CD4-positive, alpha-beta T cell (primary cell): Measurements from ENCODE around the gene ZSCAN4. TPM values are rescaled to one million over a fixed set of nuclear protein-coding genes. Genes with fewer than 3 reads are reported as not detected.

Experiments
- ATAC-seq: fragments of 200-7000 bp; cut with Tn5 transposase; one replicate; pipeline ENCODE4 v1.10.0; 2022; ENCODE audit warnings: mild to moderate bottlenecking; ENCODE audit not compliant: poor library complexity
- CTCF ChIA-PET: fragments of 350-600 bp; sonication (Branson Sonifier 250); formaldehyde crosslinking; loops from one replicate; lab custom pipeline; 2021; ENCODE audit warnings: antibody characterized with exemption, inconsistent platforms; lab: Charles Lee
- POLR2A ChIA-PET: fragments of 350-600 bp; sonication (Branson Sonifier 250); formaldehyde crosslinking; loops from one replicate; lab custom pipeline; 2021; ENCODE audit warnings: antibody characterized with exemption, inconsistent platforms; lab: Charles Lee
- DNase-seq, 14 experiments: peaks; one replicate each; pipeline ENCODE4 v3.0.0-alpha.2; 2013 to 2020; ENCODE audit warnings: mixed read lengths in 2 of 14
- H3K27ac ChIP-seq, 2 donors: one replicate each; pipeline versions ENCODE4 v1.5.1 to v1.7.0; 2013; ENCODE audit warnings: low read length in 2 of 2, low read depth in 1 of 2, mild to moderate bottlenecking in 1 of 2
- H3K27me3 ChIP-seq, 2 experiments: 1 replicate in 1 of 2; 2 replicates in 1 of 2; pipeline versions ENCODE4 v1.6.1 to v1.7.0; 2013; ENCODE audit warnings: low read length in 2 of 2, control low read depth in 1 of 2, mild to moderate bottlenecking in 1 of 2, moderate library complexity in 1 of 2; ENCODE audit not compliant: insufficient read depth in 2 of 2, control insufficient read depth in 1 of 2
- H3K36me3 ChIP-seq: one replicate; pipeline ENCODE4 v1.6.1; 2013; ENCODE audit warnings: low read length, control low read depth; ENCODE audit not compliant: insufficient read depth
- H3K4me1 ChIP-seq: one replicate; pipeline ENCODE4 v1.6.1; 2013; ENCODE audit warnings: low read length, control low read depth; ENCODE audit not compliant: insufficient read depth
- H3K4me3 ChIP-seq: one replicate; pipeline ENCODE4 v1.5.1; 2013; ENCODE audit warnings: mild to moderate bottlenecking, low read length, moderate library complexity
- H3K9me3 ChIP-seq, 2 experiments: 1 replicate in 1 of 2; 2 replicates in 1 of 2; pipeline versions ENCODE4 v1.6.1 to v1.7.0; 2013; ENCODE audit warnings: low read length in 2 of 2, mild to moderate bottlenecking in 2 of 2, control low read depth in 1 of 2, moderate library complexity in 1 of 2; ENCODE audit not compliant: control insufficient read depth in 1 of 2, insufficient read depth in 1 of 2
- H3K27ac Mint-ChIP-seq: one replicate; pipeline ENCODE4 v1.8.0; 2020; ENCODE audit warnings: mixed read lengths
- H3K27me3 Mint-ChIP-seq: one replicate; pipeline ENCODE4 v1.8.0; 2021; ENCODE audit warnings: mixed read lengths
- H3K36me3 Mint-ChIP-seq: one replicate; pipeline ENCODE4 v1.8.0; 2021; ENCODE audit warnings: low read depth, mixed read lengths
- H3K4me1 Mint-ChIP-seq: one replicate; pipeline ENCODE4 v1.8.0; 2021; ENCODE audit warnings: low read depth, mixed read lengths
- H3K4me3 Mint-ChIP-seq: one replicate; pipeline ENCODE4 v1.8.0; 2020; ENCODE audit warnings: mild to moderate bottlenecking, mixed read lengths
- H3K9me3 Mint-ChIP-seq: one replicate; pipeline ENCODE4 v1.8.0; 2020; ENCODE audit warnings: mixed read lengths
- intact Hi-C, 2 experiments: fragments of 100-400 bp; cut with DNase I in 1 of 2; cut with micrococcal nuclease in 1 of 2; formaldehyde crosslinking; loops; one replicate each; pipeline versions ENCODE4 v1.15.1 to v1.9.0; 2023 to 2025; cut with DNase I, micrococcal nuclease
- total RNA-seq, 174 experiments: library from RNA in 2 of 174; stranded (reverse) in 2 of 174; gene quantifications; one replicate each; pipeline ENCODE4 v1.2.3 and lab custom pipeline; 2021 to 2026
- TF ChIP-seq, protein P1 (sequence below): fragments of 200-600 bp; IDR thresholded peaks from one replicate; pipeline ENCODE4 v1.8.0; 2022; ENCODE audit warnings: antibody characterized with exemption, mild to moderate bottlenecking

Gene ZSCAN4
- total RNA-seq, 2 experiments from 2014 or later, result not detected

DNA sequence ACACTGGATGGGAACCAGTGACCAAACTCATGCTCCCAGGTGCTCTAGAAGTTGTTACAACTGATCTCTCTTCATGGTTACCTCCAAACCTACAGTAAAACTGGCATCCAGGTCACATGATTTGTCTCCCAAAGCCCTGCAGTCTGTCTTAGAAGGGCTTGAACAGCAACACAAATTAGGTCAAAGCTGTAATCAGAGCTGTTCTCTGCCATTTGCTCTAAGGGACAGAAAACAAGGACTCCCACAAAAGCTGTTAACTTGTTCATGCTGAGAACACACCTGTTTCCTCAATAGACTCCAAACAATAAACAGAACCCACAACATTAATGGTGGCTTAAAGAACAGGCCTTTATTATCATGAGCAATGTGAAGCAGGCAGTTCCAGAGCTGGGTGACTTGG lies 50.7 kb downstream of the ZSCAN4 start:
- H3K9me3 Mint-ChIP-seq, result peaks cover 31% of the 10 kb centered on the region
- Histone ChIP-seq H3K36me3 (peaks cover 41% of the 10 kb centered on the region), H3K4me1 (no peaks in the 10 kb centered on the region), H3K9me3 (peaks cover 48 to 77% of the 10 kb centered on the region in 2 experiments), H3K27ac (no peak overlapping the region), H3K4me3 (no peak overlapping the region), H3K27me3 (no peaks in the 10 kb centered on the region)
- ATAC-seq (no peak), DNase-seq (no peak)
- peaks cover 86% of the 10 kb centered on the region for H3K36me3 Mint-ChIP-seq
- no peak overlapping the region for H3K4me3 Mint-ChIP-seq
- TF ChIP-seq, protein P1, sequence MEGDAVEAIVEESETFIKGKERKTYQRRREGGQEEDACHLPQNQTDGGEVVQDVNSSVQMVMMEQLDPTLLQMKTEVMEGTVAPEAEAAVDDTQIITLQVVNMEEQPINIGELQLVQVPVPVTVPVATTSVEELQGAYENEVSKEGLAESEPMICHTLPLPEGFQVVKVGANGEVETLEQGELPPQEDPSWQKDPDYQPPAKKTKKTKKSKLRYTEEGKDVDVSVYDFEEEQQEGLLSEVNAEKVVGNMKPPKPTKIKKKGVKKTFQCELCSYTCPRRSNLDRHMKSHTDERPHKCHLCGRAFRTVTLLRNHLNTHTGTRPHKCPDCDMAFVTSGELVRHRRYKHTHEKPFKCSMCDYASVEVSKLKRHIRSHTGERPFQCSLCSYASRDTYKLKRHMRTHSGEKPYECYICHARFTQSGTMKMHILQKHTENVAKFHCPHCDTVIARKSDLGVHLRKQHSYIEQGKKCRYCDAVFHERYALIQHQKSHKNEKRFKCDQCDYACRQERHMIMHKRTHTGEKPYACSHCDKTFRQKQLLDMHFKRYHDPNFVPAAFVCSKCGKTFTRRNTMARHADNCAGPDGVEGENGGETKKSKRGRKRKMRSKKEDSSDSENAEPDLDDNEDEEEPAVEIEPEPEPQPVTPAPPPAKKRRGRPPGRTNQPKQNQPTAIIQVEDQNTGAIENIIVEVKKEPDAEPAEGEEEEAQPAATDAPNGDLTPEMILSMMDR, result no peak
- no peaks in the 10 kb centered on the region for H3K4me1 Mint-ChIP-seq
- no peak overlapping the region for H3K27ac Mint-ChIP-seq
- ChIA-PET POLR2A (no interaction called here), CTCF (no interaction called here)
- intact Hi-C loops, result no loop called here
- H3K27me3 Mint-ChIP-seq, result no peaks in the 10 kb centered on the region

DNA sequence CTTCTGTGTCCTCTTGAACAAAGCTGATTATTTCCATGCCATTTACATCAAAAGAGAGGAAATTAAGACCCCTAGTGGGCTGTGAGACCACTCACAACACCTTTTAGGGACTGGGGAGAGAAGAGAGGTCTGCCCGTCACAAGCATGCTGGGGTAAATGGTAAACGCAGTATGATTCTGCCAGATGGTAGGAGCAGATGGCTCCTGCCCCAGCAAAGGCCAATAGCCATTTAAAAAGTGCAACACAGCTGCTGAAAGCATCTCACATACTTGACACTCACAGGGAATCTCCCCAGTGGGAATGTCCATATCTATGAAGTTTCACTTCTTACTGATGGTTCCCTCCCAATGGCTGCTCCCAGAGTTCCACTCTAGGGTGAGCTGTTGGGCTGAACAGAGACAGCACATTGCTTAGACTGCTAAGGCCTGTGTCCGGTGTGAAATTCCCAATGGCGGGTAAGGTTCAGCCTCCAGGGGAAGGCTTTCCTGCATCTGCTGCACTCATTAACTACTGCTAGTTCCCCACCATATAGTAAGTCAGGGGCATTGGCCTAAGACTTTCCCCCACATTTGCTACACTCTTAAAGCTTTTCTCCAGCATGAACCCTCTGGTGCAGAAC lies 51.3 kb downstream of the ZSCAN4 start:
- Histone ChIP-seq H3K4me3 (no peak overlapping the region), H3K4me1 (no peaks in the 10 kb centered on the region), H3K27ac (no peak overlapping the region), H3K27me3 (no peaks in the 10 kb centered on the region), H3K36me3 (peaks cover 38% of the 10 kb centered on the region), H3K9me3 (peaks cover 52 to 72% of the 10 kb centered on the region in 2 experiments)
- Mint-ChIP-seq H3K4me3 (no peak overlapping the region), H3K4me1 (peaks cover 5% of the 10 kb centered on the region), H3K9me3 (peaks cover 28% of the 10 kb centered on the region), H3K27ac (no peak overlapping the region), H3K36me3 (peaks cover 86% of the 10 kb centered on the region), H3K27me3 (no peaks in the 10 kb centered on the region)
- intact Hi-C loops, result loop anchor here (10.0 kb wide), 2 partner anchors 105 to 285 kb away; partner anchors contain the start of genes ZNF134 (in 1 of the 2) and ZNF606 (in 1 of the 2)
- no peak for ATAC-seq
- CTCF ChIA-PET, result no interaction called here
- DNase-seq, result no peak
- POLR2A ChIA-PET, result interaction anchor here (0.5 kb wide), 1 partner anchor 42 kb away, joined by 4 read pairs; no protein-coding TSS in a partner anchor
- TF ChIP-seq, protein P1, result no peak

DNA sequence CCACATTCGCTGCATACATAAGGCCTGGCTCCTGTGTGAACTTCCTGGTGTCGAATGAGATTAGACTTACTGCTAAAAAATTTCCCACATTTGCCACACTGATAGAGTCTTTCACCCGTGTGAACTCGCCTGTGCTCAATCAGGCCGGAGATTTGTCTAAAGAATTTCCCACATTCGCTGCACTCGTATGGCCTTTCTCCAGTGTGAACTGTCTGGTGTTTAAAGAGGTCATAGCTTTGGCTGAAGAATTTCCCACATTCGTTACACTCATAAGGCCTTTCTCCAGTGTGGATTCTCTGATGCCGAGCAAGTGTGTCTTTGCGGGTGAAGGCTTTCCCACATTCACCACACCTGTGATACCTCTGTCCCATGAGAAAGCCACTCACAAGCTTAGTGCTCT lies 52.1 kb downstream of the ZSCAN4 start:
- no peak for DNase-seq
- ChIA-PET CTCF (no interaction called here), POLR2A (no interaction called here)
- TF ChIP-seq, protein P1, result no peak
- H3K4me3 ChIP-seq, result no peak overlapping the region
- Mint-ChIP-seq H3K36me3 (peaks cover 83% of the 10 kb centered on the region), H3K4me3 (no peak overlapping the region), H3K4me1 (peaks cover 6% of the 10 kb centered on the region), H3K9me3 (peaks cover 28% of the 10 kb centered on the region), H3K27me3 (no peaks in the 10 kb centered on the region), H3K27ac (no peak overlapping the region)
- intact Hi-C loops, result loop anchor here (10.0 kb wide), 2 partner anchors 106 to 284 kb away; partner anchors contain the start of genes ZNF134 (in 1 of the 2) and ZNF606 (in 1 of the 2)
- peaks cover 38% of the 10 kb centered on the region for H3K36me3 ChIP-seq
- no peaks in the 10 kb centered on the region for H3K4me1 ChIP-seq
- no peaks in the 10 kb centered on the region for H3K27me3 ChIP-seq
- ATAC-seq, result no peak
- H3K9me3 ChIP-seq, result peaks cover 57 to 67% of the 10 kb centered on the region in 2 experiments
- no peak overlapping the region for H3K27ac ChIP-seq

Other genes starting within 250 kb of the ZSCAN4 start
- gene ZNF749, start 233.6 kb upstream of the ZSCAN4 start, total RNA-seq, result 1 to 10 TPM; 5.7 to 6.2 TPM
- gene VN1R1, start 211.8 kb upstream of the ZSCAN4 start, total RNA-seq, result under 1 TPM; 0.11 to 0.16 TPM
- 1 to 10 TPM; 2.5 to 3.2 TPM for gene ZNF772, start 191.4 kb upstream of the ZSCAN4 start, total RNA-seq
- gene ZNF419, start 181.2 kb upstream of the ZSCAN4 start, total RNA-seq, result 1 to 10 TPM; 8.3 to 9.2 TPM
- 10 to 100 TPM; 20.3 to 22.3 TPM for gene ZNF773, start 169.0 kb upstream of the ZSCAN4 start, total RNA-seq
- 10 to 100 TPM; 10.1 to 11.1 TPM for gene ZNF549, start 141.6 kb upstream of the ZSCAN4 start, total RNA-seq
- 10 to 100 TPM; 15.7 to 20.0 TPM for gene ZNF550, start 109.1 kb upstream of the ZSCAN4 start, total RNA-seq
- 1 to 10 TPM; 5.2 to 5.7 TPM for gene ZNF416, start 90.0 kb upstream of the ZSCAN4 start, total RNA-seq
- 1 to 10 TPM; 6.9 to 7.1 TPM for gene ZIK1, start 84.8 kb upstream of the ZSCAN4 start, total RNA-seq
- 1 to 10 TPM; 2.7 to 3.4 TPM for gene ZNF530, start 69.0 kb upstream of the ZSCAN4 start, total RNA-seq
- 10 to 100 TPM; 24.6 to 25.7 TPM for gene ZNF134, start 54.7 kb upstream of the ZSCAN4 start, total RNA-seq
- 10 to 100 TPM; 29.3 to 30.5 TPM for gene ZNF211, start 35.8 kb upstream of the ZSCAN4 start, total RNA-seq
- 10 to 100 TPM; 11.4 to 11.6 TPM for gene ZNF551, start 13.0 kb downstream of the ZSCAN4 start, total RNA-seq
- gene ZNF154, start 40.3 kb downstream of the ZSCAN4 start, total RNA-seq, result 10 to 100 TPM; 16.9 to 18.0 TPM
- gene ZNF671, start 58.7 kb downstream of the ZSCAN4 start, total RNA-seq, result 10 to 100 TPM; 12.3 to 12.4 TPM
- 10 to 100 TPM; 21.7 to 28.4 TPM for gene ZNF776, start 77.9 kb downstream of the ZSCAN4 start, total RNA-seq
- gene ZNF586, start 100.7 kb downstream of the ZSCAN4 start, total RNA-seq, result 10 to 100 TPM; 51.1 to 53.4 TPM
- 10 to 100 TPM; 22.2 to 22.3 TPM for gene ZNF552, start 146.0 kb downstream of the ZSCAN4 start, total RNA-seq
- 10 to 100 TPM; 23.0 to 23.8 TPM for gene ZNF587B, start 161.4 kb downstream of the ZSCAN4 start, total RNA-seq
- 10 to 100 TPM; 37.6 to 41.5 TPM for gene ZNF587, start 180.9 kb downstream of the ZSCAN4 start, total RNA-seq
- gene ZNF814, start 220.1 kb downstream of the ZSCAN4 start, total RNA-seq, result 10 to 100 TPM; 29.0 to 34.7 TPM
- 10 to 100 TPM; 26.2 to 31.6 TPM for gene ZNF417, start 247.7 kb downstream of the ZSCAN4 start, total RNA-seq